ENCODE data around the gene AMMECR1L. TPM values are rescaled to one million over a fixed set of nuclear protein-coding genes. Genes with fewer than 3 reads are reported as not detected.
"Not testable (repeated sequence)": the region's sequence is repeated elsewhere in the genome, so short reads cannot be mapped to it uniquely, and the experiment has no call there.

Gene AMMECR1L
- total RNA-seq, 2 donors from 2014 or later: 10.5 to 15.7 TPM

DNA sequence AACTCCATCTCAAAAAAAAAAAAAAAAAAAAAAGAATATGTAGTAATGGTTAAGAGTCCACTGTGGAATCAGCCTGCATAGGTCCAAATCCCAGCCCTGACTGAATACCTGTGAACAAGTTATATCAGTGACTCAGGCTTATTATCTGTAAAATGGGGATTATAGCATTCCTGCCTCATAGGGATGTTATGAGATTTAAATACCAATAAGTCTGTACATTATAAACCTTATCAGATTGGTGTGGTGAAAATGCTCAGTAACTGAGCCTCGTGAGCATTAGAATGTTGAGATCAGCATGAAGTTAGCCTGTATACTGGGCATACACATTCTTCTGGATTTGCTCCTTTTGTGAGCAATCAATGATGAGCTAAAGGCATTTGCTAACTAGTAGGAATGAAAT lies 3.0 kb upstream of the AMMECR1L start:
- DNase-seq: no peak
- no peak overlapping the region for H3K27ac ChIP-seq
- H3K9ac ChIP-seq (ENCODE audit: low read depth in 2 of 2, low read length in 2 of 2): no peak overlapping the region
- no peaks in the 10 kb centered on the region for H3K27me3 ChIP-seq
- no peaks in the 10 kb centered on the region for H3K36me3 ChIP-seq
- peaks cover 7% of the 10 kb centered on the region for H3K4me1 ChIP-seq
- TF ChIP-seq, protein P1, sequence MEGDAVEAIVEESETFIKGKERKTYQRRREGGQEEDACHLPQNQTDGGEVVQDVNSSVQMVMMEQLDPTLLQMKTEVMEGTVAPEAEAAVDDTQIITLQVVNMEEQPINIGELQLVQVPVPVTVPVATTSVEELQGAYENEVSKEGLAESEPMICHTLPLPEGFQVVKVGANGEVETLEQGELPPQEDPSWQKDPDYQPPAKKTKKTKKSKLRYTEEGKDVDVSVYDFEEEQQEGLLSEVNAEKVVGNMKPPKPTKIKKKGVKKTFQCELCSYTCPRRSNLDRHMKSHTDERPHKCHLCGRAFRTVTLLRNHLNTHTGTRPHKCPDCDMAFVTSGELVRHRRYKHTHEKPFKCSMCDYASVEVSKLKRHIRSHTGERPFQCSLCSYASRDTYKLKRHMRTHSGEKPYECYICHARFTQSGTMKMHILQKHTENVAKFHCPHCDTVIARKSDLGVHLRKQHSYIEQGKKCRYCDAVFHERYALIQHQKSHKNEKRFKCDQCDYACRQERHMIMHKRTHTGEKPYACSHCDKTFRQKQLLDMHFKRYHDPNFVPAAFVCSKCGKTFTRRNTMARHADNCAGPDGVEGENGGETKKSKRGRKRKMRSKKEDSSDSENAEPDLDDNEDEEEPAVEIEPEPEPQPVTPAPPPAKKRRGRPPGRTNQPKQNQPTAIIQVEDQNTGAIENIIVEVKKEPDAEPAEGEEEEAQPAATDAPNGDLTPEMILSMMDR (IDR thresholded peaks at IDR 0.05): no peak
- no peak overlapping the region for H3K4me3 ChIP-seq
- no peaks in the 10 kb centered on the region for H3K9me3 ChIP-seq
- intact Hi-C loops (cut with DNase I): no loop called here

- intact Hi-C loops (cut with DNase I): no loop called here
- Histone ChIP-seq H3K27ac (no peak overlapping the region), H3K36me3 (no peaks in the 10 kb centered on the region), H3K27me3 (no peaks in the 10 kb centered on the region), H3K4me1 (peaks cover 7% of the 10 kb centered on the region), H3K9ac (ENCODE audit: low read depth in 2 of 2, low read length in 2 of 2) (no peak overlapping the region), H3K9me3 (no peaks in the 10 kb centered on the region), H3K4me3 (no peak overlapping the region)
- DNase-seq: no peak
- TF ChIP-seq, protein P1 (IDR thresholded peaks at IDR 0.05): no peak
Observed at GRCh38 chr2:127887776-127888130, 2.0 kb upstream of the AMMECR1L start.

GRCh38 chr2:127887082-127887775 lies 1.5 kb upstream of the AMMECR1L start:
- intact Hi-C loops (cut with DNase I): no loop called here
- H3K36me3 ChIP-seq: no peaks in the 10 kb centered on the region
- TF ChIP-seq, protein P1 (IDR thresholded peaks at IDR 0.05): no peak
- peak overlapping the region; percentile 1 to 47 for H3K9ac ChIP-seq (ENCODE audit: low read depth in 2 of 2, low read length in 2 of 2)
- no peaks in the 10 kb centered on the region for H3K9me3 ChIP-seq
- no peak overlapping the region for H3K27ac ChIP-seq
- H3K4me1 ChIP-seq: peaks cover 7% of the 10 kb centered on the region
- H3K4me3 ChIP-seq: peak overlapping the region; percentile 59
- DNase-seq: no peak
- no peaks in the 10 kb centered on the region for H3K27me3 ChIP-seq

GRCh38 chr2:127886593-127886935 lies 808 bp upstream of the AMMECR1L start:
- peak overlapping the region in 1 of 2 donors; percentile 69 for H3K9ac ChIP-seq (ENCODE audit: low read depth in 2 of 2, low read length in 2 of 2)
- DNase-seq; H3K36me3 ChIP-seq; H3K9me3 ChIP-seq; H3K27me3 ChIP-seq; intact Hi-C loops (cut with DNase I); H3K4me1 ChIP-seq: not testable (repeated sequence)
- peak overlapping the region; percentile 59 for H3K4me3 ChIP-seq
- H3K27ac ChIP-seq: peak overlapping the region; percentile 81

GRCh38 chr2:127884861-127885740 lies 655 bp downstream of the AMMECR1L start:
- DNase-seq: peak; percentile 50
- H3K4me1 ChIP-seq; intact Hi-C loops (cut with DNase I): not testable (repeated sequence)

GRCh38 chr2:127884436-127884835 lies 1.3 kb downstream of the AMMECR1L start:
- intact Hi-C loops (cut with DNase I): no loop called here
- TF ChIP-seq, protein P1 (IDR thresholded peaks at IDR 0.05): no peak
- Histone ChIP-seq H3K27ac (peak overlapping the region; percentile 81), H3K9me3 (no peaks in the 10 kb centered on the region), H3K9ac (ENCODE audit: low read depth in 2 of 2, low read length in 2 of 2) (peak overlapping the region; percentile 65 to 80), H3K27me3 (no peaks in the 10 kb centered on the region), H3K36me3 (no peaks in the 10 kb centered on the region), H3K4me3 (peak overlapping the region; percentile 59), H3K4me1 (peaks cover 7% of the 10 kb centered on the region)
- no peak for DNase-seq

More at GRCh38 chr2:127884861-127885740, 655 bp downstream of the AMMECR1L start:
- H3K27me3 ChIP-seq, H3K36me3 ChIP-seq, H3K9me3 ChIP-seq: not testable (repeated sequence)
- peak overlapping the region; percentile 65 to 80 for H3K9ac ChIP-seq (ENCODE audit: low read depth in 2 of 2, low read length in 2 of 2)
- peak overlapping the region; percentile 81 for H3K27ac ChIP-seq
- peak overlapping the region; percentile 59 for H3K4me3 ChIP-seq

Measured in colonic mucosa (tissue), 4 donors.